PC-3 (cell line): ENCODE results near the gene LAYN.

Source experiments
- EZH2 ChIP-seq: fragments of 300-600 bp; sonication (generic); IDR thresholded peaks from one replicate; pipeline ENCODE4 v1.6.1; 2017; ENCODE audit warnings: antibody characterized with exemption, mild to moderate bottlenecking, low read length; ENCODE audit not compliant: unreplicated experiment
- EZH2phosphoT487 ChIP-seq: fragments of 300-600 bp; sonication (generic); IDR thresholded peaks from 2 replicates; pipeline ENCODE4 v1.6.1; 2018; ENCODE audit warnings: mild to moderate bottlenecking, antibody characterized with exemption, low read length, borderline replicate concordance
- TF ChIP-seq, protein P1 (sequence below): fragments of 300-600 bp; sonication (generic); conservative IDR thresholded peaks from 2 replicates; pipeline ENCODE4 v1.5.1; 2017; ENCODE audit warnings: antibody characterized with exemption, low read depth, mild to moderate bottlenecking, low read length

DNA sequence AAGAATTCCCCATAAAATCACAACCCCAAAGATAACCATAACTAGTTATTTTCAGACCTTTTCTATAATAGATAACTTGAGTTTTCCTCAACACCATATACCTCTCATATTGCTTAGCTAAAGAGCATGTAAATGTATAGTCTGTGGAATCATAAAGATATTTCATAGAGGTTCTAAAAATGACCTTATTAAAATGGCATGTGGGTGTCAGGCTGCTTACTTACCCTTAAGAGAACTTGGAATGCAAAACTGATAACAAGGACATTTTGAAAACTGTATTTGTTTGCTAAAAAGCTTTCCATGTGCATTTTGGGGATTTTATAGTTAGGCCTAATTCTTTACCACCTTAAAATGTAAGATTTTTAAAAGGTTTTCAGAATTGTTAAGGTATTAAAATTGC is 66.5 kb downstream of the LAYN start:
- TF ChIP-seq, protein P1, sequence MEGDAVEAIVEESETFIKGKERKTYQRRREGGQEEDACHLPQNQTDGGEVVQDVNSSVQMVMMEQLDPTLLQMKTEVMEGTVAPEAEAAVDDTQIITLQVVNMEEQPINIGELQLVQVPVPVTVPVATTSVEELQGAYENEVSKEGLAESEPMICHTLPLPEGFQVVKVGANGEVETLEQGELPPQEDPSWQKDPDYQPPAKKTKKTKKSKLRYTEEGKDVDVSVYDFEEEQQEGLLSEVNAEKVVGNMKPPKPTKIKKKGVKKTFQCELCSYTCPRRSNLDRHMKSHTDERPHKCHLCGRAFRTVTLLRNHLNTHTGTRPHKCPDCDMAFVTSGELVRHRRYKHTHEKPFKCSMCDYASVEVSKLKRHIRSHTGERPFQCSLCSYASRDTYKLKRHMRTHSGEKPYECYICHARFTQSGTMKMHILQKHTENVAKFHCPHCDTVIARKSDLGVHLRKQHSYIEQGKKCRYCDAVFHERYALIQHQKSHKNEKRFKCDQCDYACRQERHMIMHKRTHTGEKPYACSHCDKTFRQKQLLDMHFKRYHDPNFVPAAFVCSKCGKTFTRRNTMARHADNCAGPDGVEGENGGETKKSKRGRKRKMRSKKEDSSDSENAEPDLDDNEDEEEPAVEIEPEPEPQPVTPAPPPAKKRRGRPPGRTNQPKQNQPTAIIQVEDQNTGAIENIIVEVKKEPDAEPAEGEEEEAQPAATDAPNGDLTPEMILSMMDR: no peak
- TF ChIP-seq EZH2 (no peak), EZH2phosphoT487 (no peak)
